ENCODE data around the gene DRC1. TPM values are rescaled to one million over a fixed set of nuclear protein-coding genes. Genes with fewer than 3 reads are reported as not detected.

The DRC1 gene
- polyA plus RNA-seq, 2 of the 4 experiments (the other 2 are of a cell fraction), result 0.21 to 0.39 TPM

DNA sequence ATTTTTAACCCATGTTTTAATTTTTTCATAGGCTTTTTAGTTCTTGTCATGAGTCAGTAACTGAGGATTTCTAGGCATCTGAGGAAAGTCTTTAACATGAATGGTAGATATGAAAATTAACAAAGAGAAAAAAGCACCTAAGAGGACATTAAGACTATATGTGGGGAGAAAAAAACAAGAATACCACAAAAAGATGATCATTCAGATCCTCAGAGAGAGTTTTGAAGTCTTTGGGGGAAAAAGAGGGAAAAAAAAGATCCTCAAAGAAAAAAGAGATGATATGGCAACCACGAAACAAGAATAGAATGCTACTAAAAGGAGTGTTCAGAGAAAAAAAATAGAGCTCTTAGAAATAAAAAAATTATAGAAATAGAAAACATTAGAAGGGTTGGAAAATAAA, 8.1 kb downstream of the DRC1 start:
- FAIRE-seq (no peak), DNase-seq (ENCODE audit: low read depth in 1 of 2, low spot score in 1 of 2) (no peak), ATAC-seq (no peak)
- WGBS (ENCODE audit: missing lambda C conversion rate), result 79% methylated on average over 1 of the region's 1 CpG
- Histone ChIP-seq H3K9me3 (no peaks in the 10 kb centered on the region), H3K4me1 (peaks cover 18% of the 10 kb centered on the region; the same call in 2 of the 3 replicates), H3K4me2 (no peak overlapping the region), H3K27ac (no peak overlapping the region), H3K4me3 (no peak overlapping the region)
- no peak for TF ChIP-seq POLR2AphosphoS2 (conservative IDR thresholded peaks at IDR 0.05; ENCODE audit: low read length)
- no peak for TF ChIP-seq FOSL2 (IDR thresholded peaks at IDR 0.05)
- no peak for TF ChIP-seq FOSL2 (CRISPR knock-in tag; IDR thresholded peaks at IDR 0.05)
- no peak for TF ChIP-seq JUNB (IDR thresholded peaks at IDR 0.05)
- TF ChIP-seq CBX8 (IDR thresholded peaks at IDR 0.05), result no peak
- no peak for TF ChIP-seq GATA3 (IDR thresholded peaks at IDR 0.05; ENCODE audit: borderline replicate concordance)
- no peak for TF ChIP-seq NR3C1 (IDR thresholded peaks at IDR 0.05)
- no peak for TF ChIP-seq BCL3 (IDR thresholded peaks at IDR 0.05)
- no peak for TF ChIP-seq EP300 (IDR thresholded peaks at IDR 0.05)
- TF ChIP-seq SMC3 (IDR thresholded peaks at IDR 0.05), result no peak
- CTCF ChIA-PET, result interaction anchor here (0.8 to 1.4 kb wide), 5 partner anchors 35 to 93 kb away, joined by 3 to 4 read pairs (median 3); no protein-coding TSS in a partner anchor
- POLR2A ChIA-PET, result no interaction called here

- no peaks in the 10 kb centered on the region for H3K9me3 ChIP-seq
- peaks cover 18% of the 10 kb centered on the region; the same call in 2 of the 3 replicates for H3K4me1 ChIP-seq
- no peak for TF ChIP-seq KDM1A (IDR thresholded peaks at IDR 0.05; ENCODE audit: low read depth)
- TF ChIP-seq, protein P1, sequence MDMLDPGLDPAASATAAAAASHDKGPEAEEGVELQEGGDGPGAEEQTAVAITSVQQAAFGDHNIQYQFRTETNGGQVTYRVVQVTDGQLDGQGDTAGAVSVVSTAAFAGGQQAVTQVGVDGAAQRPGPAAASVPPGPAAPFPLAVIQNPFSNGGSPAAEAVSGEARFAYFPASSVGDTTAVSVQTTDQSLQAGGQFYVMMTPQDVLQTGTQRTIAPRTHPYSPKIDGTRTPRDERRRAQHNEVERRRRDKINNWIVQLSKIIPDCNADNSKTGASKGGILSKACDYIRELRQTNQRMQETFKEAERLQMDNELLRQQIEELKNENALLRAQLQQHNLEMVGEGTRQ (IDR thresholded peaks at IDR 0.05), result no peak
- TF ChIP-seq NPAS2 (CRISPR knock-in tag; IDR thresholded peaks at IDR 0.05; ENCODE audit: borderline replicate concordance), result no peak
- TF ChIP-seq RCOR1 (IDR thresholded peaks at IDR 0.05; ENCODE audit: low read depth, low read length), result no peak
- TF ChIP-seq, protein P2, sequence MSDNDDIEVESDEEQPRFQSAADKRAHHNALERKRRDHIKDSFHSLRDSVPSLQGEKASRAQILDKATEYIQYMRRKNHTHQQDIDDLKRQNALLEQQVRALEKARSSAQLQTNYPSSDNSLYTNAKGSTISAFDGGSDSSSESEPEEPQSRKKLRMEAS (IDR thresholded peaks at IDR 0.05), result no peak
- TF ChIP-seq, protein P3, sequence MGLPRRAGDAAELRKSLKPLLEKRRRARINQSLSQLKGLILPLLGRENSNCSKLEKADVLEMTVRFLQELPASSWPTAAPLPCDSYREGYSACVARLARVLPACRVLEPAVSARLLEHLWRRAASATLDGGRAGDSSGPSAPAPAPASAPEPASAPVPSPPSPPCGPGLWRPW (IDR thresholded peaks at IDR 0.05), result no peak
- no peak for TF ChIP-seq EHF (CRISPR knock-in tag; IDR thresholded peaks at IDR 0.05)
- no peak for TF ChIP-seq HDAC2 (IDR thresholded peaks at IDR 0.05)
- TF ChIP-seq CEBPB (IDR thresholded peaks at IDR 0.05), result no peak
- TF ChIP-seq PBX3 (IDR thresholded peaks at IDR 0.05), result no peak
- TF ChIP-seq CBX8 (IDR thresholded peaks at IDR 0.05), result no peak
- TF ChIP-seq NR3C1 (IDR thresholded peaks at IDR 0.05), result no peak
- TF ChIP-seq EHMT2 (IDR thresholded peaks at IDR 0.05; ENCODE audit: low read depth), result no peak
- no peak for TF ChIP-seq HOXB5 (CRISPR knock-in tag; IDR thresholded peaks at IDR 0.05)
- no peak for TF ChIP-seq FOXS1 (CRISPR knock-in tag; IDR thresholded peaks at IDR 0.05)
- TF ChIP-seq BHLHE40 (IDR thresholded peaks at IDR 0.05; ENCODE audit: low read depth, low read length), result no peak
- TF ChIP-seq ZFP36 (IDR thresholded peaks at IDR 0.05; ENCODE audit: borderline replicate concordance, partially characterized antibody), result no peak
- no peak for TF ChIP-seq MAFK (IDR thresholded peaks at IDR 0.05; ENCODE audit: partially characterized antibody)
- TF ChIP-seq JUN (IDR thresholded peaks at IDR 0.05), result no peak
- no peak for TF ChIP-seq NFE2L2 (conservative IDR thresholded peaks at IDR 0.05; ENCODE audit: low read length)
- DNase-seq (ENCODE audit: low read depth in 1 of 2, low spot score in 1 of 2), result no peak
- FAIRE-seq, result no peak
- 90% methylated on average over 2 of the region's 2 CpGs for WGBS (ENCODE audit: missing lambda C conversion rate)
- CTCF ChIA-PET, result interaction anchor here (0.6 to 1.3 kb wide), 5 partner anchors 10 to 62 kb away, joined by 3 read pairs; no protein-coding TSS in a partner anchor
- H3K27ac ChIP-seq, result peak overlapping the region in 1 of 2 experiments; percentile 57; a peak in 4 of 6 replicates
- H3K4me2 ChIP-seq, result no peak overlapping the region
- ATAC-seq, result no peak
- no peak overlapping the region for H3K4me3 ChIP-seq
- POLR2A ChIA-PET, result no interaction called here
Observed at GRCh38 chr2:26410764-26411243, 9.1 kb downstream of the DRC1 start.
